ENCODE data around the gene RPTOR. TPM values are rescaled to one million over a fixed set of nuclear protein-coding genes. Genes with fewer than 3 reads are reported as not detected.
"Not testable (repeated sequence)": the region's sequence is repeated elsewhere in the genome, so short reads cannot be mapped to it uniquely, and the experiment has no call there.

The RPTOR gene
- polyA plus RNA-seq, 1 donor: 31.1 TPM

DNA sequence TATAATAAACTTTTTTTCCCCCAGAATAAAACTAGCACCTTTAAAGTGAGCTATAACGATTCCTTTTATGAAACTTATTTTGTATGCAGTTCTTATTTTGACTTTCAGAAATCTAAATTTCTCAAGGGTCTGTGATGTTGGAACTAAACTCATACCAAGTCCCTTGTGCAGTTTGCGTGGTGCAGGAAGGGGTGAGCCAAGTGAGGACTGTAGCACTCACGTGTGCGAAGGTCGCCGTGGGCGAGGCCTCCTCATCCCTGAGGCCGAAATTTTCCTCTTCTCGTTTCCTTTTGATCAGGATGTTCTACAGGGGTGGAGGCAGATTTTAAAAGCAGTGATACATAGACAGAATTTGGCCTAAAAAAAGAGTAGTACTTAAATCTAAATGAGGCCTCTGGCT is 73.7 kb downstream of the RPTOR start:
- DNase-seq: no peak

DNA sequence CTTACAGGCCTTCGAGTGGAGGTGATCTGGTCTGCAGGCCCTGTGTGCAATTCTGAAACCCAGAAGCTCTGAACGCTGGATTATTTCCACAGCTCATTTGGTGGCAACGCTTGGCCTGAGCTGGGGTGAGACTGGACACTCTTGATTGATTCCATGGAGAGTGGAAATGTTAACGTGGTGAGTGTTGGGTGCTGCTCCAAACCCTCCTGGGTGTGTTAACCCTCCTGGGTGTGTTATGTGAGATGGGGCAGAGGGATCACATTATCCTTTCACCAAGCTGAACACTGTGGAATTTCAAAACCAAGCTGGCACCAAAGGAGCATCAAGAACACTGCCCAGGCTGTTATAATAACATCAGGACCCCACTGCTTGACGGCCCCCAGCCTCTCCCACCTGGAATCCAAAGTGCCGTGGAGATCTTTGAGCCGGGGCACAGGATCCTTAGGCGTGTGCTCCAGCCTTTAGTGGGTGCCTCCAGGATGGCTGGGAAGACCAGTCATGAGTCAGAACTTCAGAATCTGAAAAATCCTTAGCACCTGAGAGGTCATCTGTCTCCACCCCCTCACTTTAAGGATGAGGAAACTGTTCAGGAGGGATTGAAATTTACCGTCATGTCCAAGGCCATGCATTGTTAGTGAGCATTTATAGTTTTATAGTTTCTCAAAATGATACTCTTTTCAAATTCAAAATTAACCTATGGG is 75.0 kb downstream of the RPTOR start:
- no peak for DNase-seq

DNA sequence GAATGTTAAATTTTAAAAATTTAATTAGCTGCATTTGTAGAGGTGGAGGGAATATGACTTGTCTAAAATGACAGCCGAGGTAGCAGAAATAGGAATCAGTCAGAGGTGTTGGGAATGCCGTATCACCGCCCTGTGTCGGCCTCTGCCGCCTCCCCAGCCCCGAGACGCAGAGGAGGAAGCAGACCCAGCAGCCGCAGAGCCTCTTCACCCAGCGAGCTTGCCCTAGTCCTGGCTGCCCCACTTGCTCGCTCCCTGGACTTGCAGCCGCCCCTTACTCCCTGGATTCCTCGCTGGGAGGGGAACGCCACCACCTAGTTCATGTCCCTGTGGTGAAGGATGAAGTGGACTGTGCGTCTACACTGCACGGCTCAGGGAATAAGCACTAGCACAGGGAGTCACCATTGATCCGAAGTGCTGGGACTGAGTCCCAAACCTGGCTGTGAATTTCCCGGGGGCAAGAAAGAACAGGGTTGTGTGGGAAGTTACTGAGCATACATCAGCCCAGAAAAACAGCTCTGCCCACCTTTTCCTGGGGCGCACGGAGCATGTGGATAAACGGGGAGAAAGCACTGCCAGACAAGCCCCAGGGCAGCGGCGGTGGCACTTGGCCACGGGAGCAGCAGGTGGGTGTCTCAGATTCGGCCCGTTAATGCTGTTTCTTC is 76.8 kb downstream of the RPTOR start:
- no peak for DNase-seq

DNA sequence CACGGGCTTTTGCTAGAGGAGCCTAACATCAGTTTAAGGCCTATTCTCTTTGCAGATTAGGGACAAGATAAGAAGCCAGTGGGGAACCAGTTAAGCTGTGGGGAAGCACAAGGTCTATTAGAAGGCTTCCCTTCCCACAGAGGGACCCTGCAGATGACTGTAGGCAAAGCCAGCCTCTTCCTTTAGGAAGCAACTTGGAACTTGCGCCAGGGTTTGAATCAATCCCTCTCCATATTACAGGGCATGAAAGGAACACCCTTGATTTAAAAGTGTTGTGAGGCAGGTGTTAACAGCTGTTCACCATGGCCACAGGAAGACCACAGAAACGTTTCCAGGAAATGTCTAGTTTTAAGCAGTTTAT is 77.3 kb downstream of the RPTOR start:
- DNase-seq: no peak

DNA sequence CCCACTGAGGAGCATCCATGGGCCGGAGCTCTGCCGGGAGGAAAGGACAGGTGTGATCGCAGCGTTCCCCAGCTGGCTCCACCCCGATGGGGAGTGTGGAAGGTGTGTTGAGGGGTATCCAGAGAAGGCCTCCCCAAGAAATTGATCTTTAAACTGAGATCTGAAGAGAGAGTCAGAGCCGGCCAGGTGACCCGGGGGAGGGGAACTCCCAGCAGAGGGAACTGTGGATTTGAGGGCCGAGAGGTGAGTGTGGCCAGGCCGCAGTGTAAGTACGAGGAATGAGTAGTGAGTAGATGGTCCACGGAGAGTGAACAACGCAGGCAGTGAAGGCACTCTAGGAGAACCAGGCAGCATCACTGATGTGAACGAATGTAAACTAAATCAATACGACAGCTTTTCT is 80.2 kb downstream of the RPTOR start:
- no peak for DNase-seq

DNA sequence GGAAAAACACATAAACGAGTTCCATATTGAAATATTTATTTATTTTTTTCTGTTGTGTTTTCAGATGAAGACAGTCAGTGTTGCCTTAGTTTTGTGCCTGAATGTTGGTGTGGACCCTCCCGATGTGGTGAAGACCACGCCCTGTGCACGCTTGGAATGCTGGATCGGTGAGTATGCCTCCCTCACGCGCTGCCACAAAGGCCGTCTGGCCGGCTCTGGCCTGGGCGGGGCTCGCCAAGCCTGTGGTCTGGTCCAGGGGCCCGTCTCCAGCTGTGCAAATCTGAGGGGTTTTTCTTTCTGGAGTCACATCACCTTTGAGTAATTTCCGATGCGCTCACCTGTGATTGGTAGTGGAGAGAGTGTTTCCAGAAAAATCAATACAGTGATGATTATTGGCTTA is 81.0 kb downstream of the RPTOR start:
- DNase-seq: no peak

DNA sequence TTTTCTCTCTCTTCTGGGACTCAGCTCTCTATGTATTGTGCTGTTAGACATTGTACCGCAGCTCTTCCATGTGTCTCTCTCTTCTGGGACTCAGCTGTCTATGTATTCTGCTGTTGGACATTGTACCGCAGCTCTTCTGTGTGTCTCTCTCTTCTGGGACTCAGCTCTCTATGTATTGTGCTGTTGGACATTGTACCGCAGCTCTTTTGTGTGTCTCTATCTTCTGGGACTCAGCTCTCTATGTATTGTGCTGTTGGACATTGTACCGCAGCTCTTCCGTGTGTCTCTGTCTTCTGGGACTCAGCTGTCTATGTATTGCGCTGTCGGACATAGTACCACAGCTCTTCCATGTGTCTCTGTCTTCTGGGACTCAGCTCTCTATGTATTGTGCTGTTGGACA is 84.2 kb downstream of the RPTOR start:
- DNase-seq: not testable (repeated sequence)

DNA sequence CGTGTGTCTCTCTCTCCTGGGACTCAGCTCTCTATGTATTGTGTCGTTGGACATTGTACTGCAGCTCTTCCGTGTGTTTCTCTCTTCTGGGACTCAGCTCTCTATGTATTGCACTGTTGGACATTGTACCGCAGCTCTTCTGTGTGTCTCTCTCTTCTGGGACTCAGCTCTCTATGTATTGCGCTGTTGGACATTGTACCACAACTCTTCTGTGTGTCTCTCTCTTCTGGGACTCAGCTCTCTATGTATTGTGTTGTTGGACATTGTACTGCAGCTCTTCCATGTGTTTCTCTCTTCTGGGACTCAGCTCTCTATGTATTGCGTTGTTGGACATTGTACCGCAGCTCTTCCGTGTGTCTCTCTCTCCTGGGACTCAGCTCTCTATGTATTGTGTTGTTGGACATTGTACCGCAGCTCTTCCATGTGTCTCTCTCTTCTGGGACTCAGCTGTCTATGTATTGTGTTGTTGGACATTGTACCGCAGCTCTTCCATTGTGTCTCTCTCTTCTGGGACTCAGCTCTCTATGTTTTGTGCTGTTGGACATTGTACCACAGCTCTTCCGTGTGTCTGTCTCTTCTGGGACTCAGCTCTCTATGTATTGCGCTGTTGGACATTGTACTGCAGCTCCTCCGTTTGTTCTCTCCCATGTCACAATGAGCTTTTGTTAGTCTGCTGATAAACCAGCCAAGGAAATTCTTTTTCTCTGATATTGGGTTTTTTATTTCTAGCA is 84.8 kb downstream of the RPTOR start:
- no peak for DNase-seq

DNA sequence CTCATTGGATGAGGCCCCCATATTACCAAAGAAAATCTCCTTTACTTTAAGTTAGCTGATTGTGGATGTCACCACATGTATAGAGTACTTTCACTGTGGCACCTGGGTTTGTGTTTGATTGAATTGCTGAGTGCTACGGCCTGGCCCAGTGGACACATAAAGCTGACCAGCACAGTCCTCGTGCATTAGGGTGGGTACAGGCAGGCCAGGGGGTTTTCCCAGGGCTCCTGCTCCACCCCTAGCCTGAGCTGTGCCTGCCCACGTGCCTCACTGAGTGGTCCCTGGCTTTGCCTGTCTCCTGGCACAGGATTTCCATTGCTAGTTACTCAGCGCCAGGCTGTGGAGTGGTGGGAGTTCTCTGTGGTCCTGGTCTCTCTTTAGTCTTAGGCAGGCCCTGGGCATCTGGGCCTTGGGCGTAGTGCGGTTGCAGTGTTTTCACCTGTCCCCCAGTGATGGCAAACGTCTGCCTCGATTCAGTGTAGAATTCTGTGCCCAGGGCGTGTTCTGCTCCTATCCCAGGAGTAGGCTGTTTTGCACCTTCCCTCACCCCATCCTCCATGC is 86.0 kb downstream of the RPTOR start:
- DNase-seq: no peak

DNA sequence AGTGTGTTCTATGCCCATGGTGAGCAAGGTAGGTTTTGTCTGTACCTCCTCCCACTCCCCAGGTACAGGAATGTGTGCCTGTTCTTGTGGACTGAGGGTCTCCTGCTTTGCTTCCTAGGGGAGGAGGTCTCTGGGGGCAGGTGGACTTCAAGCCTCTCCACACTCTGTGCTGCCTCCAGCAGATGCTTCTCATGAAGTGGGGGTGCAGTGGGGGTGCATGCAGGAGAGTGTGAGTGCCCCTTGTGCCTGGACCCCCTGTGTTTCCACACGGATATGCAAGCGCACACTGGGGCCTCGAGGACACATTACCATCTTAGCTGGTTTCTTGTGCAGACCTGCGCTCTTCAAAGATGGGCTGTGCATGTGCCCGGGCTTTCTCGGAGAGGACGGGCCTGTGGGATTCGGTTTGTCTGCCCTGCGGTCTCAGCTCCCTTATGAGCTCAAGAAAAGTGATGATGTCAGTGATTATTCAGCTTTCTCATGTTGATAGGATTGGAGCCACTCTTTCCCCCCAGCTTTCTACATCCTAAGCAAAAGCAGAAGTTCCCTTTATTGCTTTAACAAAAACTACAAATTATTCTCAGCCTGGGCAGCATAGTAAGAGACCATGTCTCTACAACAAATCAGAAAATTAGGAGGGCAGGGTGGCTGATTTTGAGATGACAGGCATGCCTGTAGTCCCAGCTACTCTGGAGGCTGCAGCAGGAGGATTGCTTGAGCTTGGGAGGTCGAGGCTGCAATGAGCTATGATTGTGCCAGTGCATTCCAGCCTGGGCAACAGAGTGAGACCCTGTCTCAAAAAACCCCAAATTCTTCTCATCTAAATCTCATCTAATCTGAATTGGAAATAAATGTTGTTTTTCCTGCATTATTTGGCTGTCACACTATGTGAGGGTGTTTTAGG is 86.8 kb downstream of the RPTOR start:
- no peak for DNase-seq

DNA sequence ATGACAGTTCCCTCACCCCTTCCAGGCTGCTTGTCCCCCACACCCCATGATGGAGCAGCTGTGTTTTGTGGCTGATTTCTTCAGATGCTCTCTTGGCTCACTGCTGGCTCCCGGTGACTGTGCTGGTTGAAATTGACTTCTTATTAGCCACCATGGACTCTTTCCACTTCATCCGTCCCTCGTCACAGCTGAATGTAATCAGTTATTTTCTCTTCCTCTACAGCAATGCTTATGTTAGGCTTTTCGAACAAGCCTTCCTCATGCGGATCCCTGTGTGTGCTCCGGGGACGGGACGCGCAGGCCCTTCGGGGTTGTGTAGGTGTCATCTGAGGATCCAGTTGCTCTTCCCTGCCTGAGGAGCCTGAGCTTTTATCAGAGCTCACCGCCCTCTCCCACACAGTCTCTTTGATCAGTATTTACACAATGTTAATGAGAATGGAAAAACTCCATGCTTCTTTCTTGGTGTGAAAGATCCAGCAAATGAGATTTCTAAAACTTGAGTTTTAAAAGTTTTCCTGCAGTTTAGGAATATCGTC is 87.5 kb downstream of the RPTOR start:
- no peak for DNase-seq

DNA sequence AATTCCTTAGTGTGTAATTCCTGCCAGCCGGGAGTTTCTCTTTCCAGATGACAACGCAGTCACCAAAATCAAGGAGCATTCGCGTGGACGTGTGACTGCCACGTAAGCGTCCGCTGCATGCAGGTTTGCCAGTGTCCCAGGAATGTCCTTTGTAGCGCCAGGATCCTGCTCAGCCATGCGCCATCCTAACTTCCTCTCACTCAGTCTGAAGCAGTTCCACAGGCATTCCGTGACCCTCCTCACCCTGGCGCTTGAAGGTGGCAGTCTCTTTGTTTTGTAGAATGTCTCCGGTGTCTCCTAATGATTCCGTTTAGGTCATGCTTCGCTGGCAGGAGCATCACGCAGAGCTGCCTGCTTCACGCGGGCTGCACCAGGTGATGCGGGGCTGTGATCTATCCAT is 88.6 kb downstream of the RPTOR start:
- no peak for DNase-seq

DNA sequence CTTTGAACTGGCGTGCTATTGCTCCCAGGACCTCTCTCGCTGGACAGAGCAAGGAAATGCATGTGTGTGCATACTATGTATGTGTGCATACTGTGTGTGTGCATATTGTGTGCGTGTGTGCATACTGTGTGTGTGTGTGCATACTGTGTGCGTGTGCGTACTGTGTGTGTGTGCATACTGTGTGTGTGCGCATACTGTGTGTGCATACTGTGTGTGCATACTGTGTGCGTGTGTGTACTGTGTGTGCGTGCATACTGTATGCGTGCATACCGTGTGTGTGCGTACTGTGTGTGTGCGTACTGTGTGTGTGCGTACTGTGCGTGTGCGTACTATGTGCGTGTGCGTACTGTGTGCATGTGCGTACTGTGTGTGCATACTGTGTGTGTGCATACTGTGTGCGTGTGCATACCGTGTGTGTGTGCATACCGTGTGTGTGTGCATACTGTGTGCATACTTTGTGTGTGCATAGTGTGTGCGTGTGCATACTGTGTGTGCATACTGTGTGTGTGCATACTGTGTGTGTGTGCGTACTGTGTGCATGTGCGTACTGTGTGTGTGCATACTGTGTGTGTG is 89.4 kb downstream of the RPTOR start:
- DNase-seq: no peak

DNA sequence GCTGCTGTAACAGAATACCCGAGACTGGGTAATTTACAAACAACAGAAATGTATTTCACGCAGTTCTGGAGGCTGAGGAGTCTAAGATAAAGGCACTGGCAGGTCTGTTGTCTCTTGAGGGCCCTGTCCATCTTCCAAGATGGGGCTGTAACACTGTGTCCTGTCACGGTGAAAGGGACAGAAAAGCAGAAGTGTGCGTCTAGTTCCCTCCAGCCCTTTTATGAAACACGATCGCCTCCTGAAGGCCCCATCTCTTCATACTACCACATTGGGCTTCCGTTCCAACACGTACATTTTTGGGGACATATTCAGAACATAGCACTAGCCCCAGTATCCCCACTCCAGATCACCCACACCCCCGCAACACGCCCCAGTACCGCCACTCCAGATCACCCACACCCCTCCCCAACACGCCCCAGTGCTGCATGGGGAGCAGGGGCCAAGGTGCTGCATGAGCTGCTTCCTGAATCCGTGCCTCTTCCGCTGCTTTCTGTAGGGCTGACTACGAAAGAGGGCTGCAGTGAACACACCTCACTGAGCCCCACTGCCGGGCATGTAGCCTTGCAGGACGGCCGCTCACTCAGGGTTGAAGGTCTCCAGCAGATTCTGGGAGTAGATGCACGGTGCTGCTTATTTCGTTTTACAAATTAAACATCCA is 91.9 kb downstream of the RPTOR start:
- DNase-seq: no peak

DNA sequence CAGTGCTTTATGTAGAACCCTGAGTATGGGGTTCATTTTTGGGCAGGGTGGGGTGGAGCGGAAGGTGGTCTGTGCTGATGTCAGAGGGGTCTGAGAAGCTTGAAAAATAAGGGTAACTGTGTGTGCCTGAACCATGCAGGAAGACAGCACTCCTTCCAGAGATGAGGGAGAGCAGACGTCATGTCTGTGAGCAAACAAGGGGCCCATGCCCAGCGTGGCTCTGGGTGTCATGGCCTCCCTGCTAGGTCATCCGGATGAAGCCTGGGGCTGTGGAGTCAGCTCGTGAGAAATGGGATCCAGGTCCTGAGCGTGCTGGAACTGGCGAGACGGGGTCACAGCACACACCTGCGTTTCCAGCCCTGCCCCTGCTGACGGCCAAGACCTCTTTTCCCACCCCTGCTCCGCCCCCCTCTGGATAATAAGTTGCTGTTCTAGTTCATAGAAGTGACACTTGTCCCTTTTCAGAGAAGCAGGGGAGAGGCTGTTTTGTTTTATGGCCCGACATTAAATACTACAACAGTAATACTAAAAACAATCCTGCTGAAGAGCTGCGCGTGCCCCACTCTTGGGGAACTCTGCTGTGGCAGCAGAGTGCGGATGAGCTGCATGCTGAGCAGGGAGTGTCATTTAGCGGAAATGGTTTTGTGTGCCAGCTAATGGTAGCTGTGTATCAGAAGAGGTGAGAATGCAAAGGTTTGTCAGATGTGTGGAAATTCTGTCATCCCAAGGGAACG is 92.6 kb downstream of the RPTOR start:
- no peak for DNase-seq

DNA sequence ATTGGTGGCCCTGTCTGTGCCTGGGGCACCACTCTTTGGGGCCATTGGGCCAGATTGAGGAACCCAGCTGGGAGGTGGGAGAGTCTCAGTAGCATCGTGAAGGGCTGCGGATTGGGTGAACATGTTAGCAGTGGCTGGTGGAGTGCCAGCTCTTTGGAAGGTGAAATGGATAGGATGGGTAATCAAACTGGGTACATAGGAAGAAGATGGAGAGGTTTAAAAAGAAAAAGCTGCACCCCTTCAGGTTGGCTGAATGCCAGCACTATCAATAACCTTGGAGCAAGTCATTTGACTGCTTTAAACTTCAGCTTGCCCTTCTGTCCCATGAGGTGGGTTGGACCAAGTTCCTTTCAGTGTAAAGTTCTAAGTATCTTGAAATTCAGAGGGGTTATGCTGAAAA is 95.0 kb downstream of the RPTOR start:
- no peak for DNase-seq

DNA sequence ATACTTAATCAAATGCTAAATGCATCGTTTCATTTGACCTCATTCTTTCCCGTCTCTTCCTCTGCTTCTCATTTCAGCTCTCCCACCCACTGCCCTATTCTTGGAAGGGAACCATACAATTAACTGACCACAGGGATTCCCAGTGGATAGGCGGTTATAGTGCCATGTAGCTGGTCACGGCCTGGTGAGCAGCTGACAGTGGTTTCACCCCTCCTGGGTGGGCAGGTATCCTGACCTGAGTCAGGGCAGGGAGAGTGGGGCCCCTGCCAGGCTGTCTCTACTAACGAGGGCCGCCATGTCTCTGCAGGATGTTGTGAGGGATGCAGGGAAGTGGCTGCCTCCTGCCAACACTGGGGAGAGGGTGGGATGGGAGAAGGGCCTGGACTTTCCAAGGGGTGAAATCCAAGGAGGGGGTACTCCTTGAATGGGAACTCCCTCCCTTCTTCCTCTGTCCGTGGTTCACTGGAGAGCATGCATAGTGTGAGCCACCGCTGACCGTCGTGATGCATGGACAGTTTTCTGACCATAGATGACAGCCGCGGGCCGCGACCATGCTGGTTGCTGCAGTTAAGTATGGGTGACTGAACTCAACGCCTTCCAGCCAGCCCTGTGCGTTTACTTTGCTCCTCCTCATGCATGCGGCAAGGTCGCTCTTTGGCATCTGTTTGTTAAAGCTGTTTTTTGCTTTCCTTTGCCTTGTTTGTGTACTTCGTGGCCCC is 95.9 kb downstream of the RPTOR start:
- DNase-seq: no peak

DNA sequence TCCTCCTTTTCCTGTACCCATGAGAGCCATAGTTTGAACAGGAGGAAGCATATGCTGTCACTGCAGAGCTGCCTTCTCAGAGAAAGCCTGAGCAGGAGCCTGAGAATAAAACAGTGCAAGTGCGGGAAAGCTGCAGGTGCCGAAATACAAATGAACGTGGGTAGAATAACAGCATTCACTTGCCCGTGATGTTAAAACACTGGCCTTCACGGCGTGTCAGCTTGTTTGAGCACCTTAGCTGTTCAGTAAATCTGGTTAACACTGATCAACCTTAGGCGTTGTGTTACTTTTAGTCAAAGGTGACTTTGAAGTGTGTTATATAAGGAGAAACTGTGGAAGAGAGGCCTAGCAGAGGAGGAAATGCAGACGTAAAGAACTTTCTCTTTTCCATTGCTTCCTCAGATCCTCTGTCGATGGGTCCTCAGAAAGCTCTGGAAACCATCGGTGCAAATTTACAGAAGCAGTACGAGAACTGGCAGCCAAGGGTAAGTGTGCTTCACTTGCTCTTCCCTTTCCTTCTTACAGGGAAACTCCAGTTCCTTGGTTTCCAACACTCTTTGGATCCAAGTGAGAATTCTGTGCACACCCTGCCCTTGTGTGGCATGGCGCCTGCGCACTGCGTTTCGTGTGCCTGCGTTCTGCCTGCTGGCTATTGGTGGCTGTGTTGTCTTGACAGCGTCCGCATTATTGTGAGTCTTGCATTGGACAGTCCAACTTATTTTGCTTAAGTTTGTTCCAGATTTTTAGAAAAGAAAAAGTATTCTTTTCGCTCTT is 98.9 kb downstream of the RPTOR start:
- DNase-seq: no peak

DNA sequence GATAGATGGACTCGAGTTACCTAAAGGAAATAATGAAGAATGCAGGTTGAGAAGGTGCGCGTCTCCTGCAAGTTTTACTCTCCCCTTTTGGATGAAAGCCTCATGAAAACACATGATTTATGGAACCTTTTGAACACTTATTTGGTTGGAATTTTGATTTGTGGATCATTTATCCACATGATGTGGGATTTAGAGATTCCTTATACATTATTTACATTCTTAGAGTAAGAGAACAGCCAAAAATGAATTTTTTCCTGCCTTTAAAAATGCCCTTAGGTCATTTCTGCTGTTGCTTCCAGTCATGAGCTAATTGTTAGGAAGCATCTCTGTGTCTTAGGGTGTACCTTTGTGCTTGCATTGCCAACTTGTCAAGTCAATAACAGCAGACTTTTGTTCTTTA is 99.9 kb downstream of the RPTOR start:
- no peak for DNase-seq
